GM12873 (cell line): ENCODE measurements around the gene CD101.

Experiments
- CTCF ChIP-seq: IDR thresholded peaks from 2 replicates; pipeline ENCODE4 v1.5.1; 2012; ENCODE audit warnings: low read depth, mild to moderate bottlenecking, moderate library complexity, low read length, control low read depth; ENCODE audit not compliant: insufficient read depth; ENCODE audit errors: missing control alignments

CD101 gene

DNA sequence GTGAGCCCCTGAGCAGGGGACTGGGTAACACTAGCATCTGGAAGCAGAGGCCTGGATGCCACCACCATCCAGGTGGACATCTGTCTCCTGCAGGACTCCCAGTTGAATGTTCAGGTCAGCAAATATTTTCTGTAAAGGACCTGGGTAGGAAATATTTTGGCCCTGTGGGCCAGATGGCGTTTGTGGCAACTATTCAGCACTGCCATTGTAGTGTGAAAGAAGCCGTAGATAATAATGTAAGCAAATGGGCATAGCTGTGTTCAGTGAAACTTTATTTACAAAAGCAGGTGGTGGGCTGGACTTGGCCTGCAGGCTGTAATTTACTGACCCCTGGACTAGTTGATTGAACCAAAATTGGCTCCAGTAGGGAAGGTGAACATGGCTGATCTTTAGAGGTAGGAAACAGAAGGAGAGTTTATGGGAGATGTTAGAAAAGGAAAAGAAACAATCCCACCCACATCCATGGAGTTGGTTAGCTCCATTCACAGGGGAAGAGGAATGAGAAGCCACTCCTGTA lies 20.0 kb upstream of the CD101 start:
- no peak for TF ChIP-seq CTCF

GRCh38 chr1:116982319-116983004 lies 19.1 kb upstream of the CD101 start:
- TF ChIP-seq CTCF, result peak; percentile 22

DNA sequence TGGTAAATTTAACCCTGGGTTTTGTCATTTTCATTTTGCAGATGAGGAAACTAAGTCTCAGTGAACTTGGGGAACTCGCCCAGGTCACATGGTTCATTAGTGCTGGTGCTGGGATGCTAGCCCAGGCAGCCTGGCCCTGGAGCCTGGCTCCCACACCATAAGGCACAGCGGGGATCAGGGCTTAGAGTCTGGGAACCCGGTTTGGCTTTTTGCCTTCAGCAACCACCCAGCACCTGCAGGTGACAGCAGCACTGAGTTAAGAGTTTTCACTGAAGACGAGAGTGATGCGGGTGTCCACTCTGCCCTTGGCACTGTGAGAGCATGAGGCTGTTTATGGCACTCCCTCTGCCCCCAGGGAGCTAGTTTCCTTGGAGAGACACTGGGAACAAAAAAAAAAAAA lies 18.4 kb upstream of the CD101 start:
- TF ChIP-seq CTCF, result no peak

DNA sequence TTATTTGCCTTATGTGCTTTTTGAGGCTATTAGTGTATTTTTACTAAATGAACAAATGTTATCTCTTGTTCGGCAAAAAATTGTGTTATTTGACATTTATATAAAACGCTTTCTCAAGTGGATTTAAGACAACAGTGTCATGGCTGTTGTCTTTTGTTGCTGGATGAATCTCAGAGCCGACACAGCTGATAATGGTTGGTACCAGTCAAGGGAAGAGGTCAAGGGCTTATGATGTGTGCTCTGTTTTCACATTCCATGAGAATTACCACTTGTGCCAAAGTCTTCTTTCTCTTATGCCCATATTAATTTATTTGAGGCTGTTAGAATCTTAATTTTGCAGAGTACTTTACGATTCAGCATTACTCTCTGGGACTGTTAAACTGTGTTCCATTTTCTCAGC lies 17.9 kb upstream of the CD101 start:
- no peak for TF ChIP-seq CTCF

GRCh38 chr1:116984406-116985160 lies 17.0 kb upstream of the CD101 start:
- TF ChIP-seq CTCF, result no peak

GRCh38 chr1:116986421-116987255 lies 14.9 kb upstream of the CD101 start:
- no peak for TF ChIP-seq CTCF

DNA sequence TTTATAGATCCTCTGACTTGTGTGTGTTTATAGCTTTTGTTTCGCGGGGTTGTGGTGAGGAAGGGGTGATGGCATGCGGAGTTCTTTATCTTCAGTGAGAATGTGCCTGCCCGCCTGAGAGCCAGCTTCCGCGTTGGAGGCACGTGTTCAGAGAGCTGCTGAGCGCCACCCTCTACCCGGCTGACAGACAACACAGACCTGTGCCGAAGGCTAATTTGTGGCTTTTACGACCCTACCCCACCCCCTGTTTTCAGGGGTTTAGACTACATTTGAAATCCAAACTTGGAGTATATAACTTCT lies 14.4 kb upstream of the CD101 start:
- TF ChIP-seq CTCF, result no peak
